ENCODE measurements around the gene NIN.

NIN gene

DNA sequence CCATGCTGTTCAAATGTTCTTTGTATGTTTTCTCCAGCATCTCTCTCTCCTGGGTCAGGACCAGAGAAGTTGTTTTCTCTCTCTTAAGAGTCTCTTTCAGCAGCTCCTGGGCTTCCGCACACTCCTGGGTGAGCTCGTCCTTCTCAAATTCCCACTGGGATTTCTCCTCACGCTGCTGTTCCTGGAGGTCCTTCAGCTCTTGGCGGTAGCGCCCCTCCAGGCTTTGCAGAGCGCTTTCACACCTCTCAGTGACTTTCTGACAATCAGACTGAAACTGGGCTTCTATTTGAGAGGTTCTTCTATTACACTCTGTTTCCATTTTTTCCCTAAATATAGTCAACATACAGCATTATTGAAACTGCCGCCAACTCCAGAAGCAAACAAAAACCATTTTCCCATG, 72.7 kb downstream of the NIN start:
- FAIRE-seq, result no peak

DNA sequence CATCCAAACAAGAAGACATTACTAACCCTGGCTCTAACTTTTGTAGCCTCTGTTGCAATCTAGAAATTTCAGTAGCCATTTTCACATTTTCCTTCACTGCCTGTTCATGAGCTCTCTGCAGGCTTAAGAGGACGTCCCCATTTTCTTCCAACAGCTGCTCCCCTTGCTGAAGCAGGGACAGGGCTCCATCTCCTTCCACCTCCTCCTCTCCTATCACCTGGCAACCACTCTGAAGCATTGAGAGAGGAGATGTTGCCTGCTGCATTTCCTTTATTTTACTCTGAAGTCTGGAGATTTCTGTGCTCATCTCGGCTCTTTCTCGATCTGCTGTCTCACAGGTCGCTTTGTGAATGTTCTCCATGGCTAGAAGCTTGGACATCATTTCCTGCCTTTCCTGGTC, 73.3 kb downstream of the NIN start:
- FAIRE-seq, result no peak

DNA sequence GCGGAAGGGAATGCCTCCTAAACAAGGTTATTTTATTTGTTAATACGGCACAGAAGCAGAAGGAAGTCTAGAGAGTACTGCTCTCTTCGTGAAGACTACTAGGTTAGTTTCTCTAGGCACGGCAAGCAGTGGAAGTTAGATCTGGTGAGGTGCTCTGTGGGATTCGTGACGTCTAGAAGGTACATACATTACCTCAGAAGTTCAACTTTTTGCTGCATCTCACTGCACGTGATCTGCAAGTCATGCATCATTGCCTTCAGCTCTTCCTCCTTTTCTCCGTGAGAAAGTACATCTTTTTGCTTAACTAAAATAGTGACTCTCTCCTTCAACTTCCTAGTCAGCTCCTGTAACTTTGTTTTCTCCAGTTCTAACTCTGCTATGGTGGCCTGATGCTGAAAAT, 74.7 kb downstream of the NIN start:
- no peak for FAIRE-seq

DNA sequence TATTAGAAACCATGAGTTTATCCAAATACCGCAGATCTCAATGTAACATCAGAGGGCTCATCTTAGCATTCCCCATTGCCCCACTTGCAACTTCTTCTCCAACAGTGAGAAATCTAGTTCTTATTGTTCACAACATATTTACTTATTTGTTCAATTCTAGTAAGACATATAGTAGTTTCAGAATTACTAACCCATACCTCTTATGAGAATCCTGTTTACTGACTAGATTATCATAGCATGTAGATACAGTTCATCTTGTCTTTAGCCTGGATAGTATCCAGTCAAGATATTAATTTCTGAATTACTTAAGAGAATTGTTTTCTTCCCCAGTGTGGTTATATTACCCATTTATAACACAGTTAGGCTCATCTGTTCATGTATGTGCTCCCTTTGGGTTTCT, 80.6 kb downstream of the NIN start:
- FAIRE-seq, result no peak

DNA sequence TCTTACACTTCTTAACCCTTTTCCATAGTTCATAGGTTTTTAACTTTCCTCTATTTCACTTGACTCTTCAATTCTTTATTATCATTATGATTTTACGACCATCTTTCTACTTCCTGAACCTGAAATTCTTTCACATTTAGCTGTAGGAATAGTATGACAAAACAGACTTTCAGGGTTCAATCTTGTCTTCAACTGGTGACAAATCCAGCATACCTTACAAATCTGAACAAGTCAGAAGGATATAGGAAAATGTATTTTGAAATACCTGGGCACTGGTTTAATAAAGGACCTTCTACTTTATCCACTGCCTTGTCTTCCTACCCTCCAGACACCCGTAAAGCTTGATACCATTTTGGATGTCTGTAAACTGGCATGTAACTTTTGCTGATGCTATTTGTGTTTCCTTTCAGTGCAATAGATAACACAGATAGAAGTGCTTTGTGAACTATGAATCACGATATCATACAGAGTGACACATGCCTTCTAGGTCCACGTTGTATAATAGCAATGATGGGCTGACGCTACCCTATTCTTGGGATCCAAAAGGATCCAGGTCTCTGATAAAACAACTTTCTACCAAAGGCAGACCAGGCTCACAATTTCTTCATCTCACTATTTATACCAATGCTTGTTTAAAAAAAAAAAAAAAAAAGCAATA, 85.4 kb downstream of the NIN start:
- FAIRE-seq, result no peak

DNA sequence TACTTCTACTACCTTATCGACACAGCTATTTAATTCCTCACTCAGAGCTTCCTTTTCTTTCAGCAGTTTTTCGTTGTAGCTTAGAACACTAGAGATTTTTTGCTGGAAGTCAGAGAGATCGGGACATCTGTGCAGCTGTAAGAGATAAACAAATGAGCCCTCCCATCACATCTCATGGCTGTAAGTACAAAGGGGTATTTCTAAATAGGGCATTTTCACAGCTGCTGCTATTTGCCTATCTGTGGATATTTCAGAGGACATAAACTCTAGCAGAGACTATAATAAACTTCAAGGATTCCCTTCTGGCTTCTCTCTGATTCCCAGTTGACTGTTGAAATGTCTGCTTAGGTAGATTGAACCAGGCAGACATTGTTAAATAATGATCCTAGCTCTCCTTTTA, 86.7 kb downstream of the NIN start:
- no peak for FAIRE-seq

DNA sequence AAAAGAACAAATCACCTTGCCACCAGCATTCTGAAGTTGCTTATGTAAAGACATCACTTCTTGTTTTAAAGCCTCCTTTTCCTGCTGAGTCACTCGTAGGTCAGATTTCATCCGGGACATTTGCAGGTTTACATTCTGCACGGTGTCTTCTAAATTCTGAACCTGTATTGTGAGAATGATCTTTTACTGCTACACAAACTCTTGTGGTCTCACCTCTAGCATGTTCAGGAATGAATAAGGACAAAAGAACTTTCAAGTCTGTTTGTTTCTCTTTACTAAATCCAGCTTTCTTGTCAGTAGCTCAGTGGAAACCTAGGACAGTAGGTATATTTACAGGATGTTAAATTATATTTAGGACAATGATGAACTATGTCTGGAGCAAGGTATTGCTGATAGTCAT, 89.4 kb downstream of the NIN start:
- no peak for FAIRE-seq

DNA sequence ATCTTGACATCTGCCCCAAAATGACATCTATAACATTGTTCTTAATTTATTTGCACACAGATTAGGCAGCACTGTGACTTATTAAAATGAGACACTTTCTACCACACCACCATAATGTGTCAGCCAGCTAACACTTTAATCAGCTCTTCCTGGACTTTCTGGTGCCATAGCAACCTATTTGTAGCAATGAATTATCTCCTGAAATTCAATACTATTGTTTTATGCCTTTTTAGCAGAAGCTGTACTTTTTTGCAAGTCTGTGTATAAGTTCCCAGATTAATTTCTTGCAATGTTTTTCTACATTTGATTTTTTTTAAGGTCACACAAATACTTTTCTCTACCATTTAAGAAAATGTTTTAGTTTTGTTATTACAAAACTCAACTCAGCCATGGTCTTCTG, 90.1 kb downstream of the NIN start:
- FAIRE-seq, result no peak

DNA sequence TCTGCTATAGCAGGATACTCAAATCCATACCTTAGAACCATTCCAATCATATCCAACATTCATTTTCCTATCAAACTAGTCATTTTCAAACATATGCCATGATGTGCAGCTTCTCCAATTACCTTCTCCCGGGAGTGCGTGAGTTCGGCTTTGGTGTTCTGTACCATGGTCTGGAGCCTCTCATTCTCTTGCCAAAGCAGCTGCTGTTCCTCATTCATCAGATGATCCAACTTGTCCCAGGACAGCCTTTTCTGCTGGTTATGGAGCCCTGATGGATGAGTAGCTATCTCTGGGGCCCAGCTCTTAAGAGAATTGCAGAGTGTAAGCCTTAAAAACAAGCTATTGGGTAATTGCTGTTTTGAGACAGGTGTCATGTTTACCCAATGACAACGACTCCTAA, 91.8 kb downstream of the NIN start:
- no peak for FAIRE-seq

DNA sequence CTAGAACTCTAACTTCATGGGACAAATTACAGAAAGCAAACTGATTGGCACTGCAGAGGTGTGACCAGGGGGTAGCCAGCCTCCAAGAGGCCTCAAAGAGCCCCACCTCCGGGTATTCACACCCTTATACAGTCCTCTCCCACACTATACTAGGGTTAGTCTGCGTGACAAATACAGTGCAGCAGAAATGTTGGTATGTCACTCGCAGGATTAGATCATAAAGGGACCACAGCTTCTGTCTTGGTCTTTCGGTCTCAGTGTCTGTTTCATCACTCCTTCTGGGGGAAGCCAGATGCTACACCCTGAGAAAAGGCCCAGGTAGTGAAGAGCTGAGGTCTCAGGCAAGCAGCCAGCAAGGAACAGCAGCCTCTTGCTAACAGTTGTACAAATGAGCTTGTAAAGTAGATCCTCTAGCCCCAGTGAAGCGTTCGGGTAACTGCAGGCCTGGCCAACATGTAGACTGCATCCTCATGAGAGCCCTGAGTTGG, 94.0 kb downstream of the NIN start:
- no peak for FAIRE-seq

DNA sequence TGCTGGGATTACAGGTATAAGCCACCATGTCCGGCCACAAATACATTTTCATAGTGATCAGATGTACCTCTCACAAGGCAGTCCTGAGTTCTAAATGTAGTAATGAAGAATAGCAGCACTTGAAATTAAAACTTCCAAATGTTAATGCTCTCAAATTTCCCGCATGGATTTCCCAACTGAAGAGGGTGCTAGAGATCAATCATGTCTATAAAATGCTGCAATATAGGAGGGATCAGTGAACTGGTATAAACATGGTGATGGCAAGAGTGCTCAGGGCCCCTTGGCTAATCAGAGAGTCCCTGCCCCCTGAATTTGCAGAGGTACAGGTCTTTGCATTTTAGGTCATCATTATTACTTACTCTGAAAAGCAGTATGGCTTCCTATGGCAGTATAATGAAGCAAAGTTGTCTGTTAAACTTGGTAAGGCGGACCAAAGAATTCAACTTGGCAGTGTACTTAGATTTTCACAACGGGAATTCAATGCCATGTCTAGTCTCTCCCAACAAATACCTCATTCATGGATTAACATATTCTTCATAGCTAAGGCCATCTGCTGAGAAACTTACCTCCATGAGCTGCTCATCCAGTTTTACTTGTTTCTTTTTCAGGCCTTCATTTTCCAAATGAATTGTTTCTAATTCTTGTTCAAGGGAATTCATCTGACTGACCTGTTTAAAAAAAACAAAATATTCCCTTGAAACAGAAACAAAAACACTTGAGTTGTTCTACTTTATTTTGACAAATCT, 95.8 kb downstream of the NIN start:
- no peak for FAIRE-seq

DNA sequence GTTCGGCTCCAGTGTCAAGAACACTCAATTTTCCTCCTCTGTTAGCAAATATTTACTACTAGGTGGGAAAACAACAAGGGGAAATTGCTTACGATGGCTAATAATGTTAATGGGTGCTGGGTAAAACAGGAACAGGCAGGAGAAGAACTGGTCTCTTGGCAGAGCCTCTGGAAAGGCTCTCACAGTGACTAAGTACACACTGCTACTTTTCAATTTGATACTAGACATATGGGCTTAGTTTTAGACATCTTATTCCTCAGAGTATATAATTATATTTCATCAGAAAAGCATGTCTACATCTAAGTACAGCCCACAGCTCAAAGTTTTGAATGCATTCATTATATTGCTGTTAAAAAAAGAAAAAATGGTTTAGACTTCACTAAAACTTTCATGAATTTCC, 97.5 kb downstream of the NIN start:
- no peak for FAIRE-seq

DNA sequence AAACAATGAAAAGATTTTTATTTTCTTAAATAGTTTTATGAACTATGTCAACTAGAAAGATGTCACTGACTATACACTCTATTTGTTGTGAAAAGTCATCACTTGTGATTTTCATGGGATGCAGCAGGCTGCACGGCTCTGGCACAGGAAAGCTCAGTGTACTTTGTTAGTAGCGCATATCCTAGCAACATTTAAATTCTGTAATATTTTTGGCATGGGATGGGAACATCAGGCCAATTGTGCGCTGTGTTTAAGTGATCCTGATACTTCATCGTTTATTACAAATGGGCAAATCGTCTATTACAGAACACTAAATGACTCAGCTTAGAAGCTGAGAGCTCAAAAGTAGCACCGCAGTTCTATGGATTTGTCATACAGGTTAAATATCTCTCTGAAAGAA, 102.1 kb downstream of the NIN start:
- FAIRE-seq, result no peak

DNA sequence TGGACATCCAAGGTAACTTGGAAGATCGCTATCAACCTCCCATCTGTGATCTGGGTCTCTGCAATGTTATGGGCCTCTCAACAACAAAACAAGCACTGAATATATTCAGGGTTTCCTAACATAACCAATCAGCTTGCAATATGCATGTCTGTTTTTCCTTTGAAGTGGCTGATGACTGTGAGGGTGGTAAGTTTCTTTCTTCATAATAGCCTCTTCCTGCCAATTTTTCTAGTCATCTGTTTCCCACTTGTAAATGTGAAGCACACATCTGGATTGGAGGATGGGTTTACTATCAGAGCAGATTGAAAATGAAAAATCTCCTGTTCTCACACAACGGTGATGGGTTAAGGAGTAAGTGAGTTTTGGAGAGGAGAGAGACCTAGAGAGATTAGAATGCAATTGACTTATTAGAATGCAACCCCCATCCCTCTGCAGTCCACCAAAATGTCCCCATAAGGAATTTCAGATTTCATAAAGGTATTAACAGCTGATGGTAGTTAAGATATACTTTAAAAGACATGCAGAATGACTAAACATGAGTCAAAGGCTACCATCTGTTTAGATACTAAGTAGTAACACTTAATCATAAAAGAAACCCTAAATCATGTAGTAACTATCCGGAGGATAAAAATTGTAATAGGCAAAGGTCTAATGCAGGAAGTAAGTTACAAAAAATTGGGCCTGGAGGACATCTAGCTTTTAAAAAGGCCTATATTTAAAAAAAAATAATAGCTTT, 104.4 kb downstream of the NIN start:
- FAIRE-seq, result no peak

DNA sequence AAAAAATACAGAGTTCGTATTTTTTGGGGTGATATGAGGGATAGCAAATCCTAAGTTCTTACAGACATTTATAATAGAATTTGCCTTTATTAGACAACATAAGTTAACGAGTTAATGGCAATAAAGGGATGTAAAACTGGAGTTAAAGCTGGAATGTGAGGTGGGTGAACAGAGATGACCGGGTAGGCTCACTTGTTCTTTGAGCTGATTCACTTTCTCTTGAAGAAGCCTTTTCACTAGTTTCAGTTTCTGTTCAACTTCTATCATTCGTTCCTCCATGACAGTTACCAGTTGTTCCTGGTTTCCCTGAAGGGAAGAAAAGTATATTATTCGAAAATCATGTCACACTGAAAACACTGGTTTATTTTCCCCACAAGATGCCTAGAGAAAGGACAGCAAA, 105.2 kb downstream of the NIN start:
- FAIRE-seq, result no peak

DNA sequence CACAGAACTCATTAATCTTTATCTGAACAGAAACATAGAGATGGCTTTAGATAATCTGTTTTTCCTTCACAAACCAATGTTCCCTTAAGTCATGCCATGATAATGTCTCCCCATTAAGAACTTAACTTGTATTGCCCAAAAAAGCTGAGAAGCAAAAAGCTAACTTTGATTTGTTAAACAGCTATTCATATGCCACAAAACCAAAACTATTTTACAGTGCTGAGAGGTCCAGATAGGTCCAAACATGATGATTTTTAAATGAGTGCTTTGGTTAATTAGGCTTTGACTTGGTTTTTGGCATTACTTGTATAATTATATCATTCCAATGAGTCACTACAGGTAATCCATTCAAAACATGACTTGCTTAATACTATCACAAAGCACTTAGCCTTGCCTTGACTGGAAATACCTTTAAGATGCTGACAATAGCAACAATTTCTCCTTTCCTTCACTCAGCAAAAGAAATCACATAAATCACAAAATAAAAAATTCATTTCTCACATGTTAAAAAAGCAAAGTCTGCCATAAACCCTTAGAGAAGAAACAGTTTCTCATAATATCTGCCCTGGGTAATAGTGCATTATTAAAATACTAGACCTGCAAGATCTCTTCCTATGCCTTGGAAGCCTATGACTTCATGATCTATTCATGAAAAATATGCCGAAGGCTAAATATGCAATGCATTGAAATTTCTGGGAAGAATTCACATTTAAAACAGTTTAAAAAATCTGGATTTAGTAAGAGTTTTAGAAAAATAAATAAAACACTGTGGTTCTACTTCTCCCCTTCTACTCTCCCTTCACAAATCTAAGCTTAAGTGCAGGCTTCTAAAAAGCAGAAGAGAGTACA, 110.8 kb downstream of the NIN start:
- no peak for FAIRE-seq

DNA sequence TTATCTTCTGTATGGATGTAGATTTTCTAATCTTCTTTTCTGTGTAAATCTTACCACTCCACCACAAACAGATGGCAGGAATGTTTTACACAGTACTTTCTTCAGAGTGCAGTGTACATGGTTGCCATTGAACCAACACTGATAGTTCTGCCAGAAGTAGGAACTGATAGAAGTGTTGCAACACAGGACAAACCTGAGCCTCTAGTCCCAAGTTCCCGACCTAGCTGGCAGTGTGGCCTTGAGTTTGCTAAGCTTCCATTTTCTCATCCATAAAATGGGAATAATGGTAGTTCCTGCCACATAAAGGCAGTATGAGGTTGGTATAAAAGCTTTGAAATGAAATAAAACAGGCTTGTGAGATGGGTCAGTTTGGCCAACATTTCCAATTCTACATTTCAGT, 112.0 kb downstream of the NIN start:
- no peak for FAIRE-seq

DNA sequence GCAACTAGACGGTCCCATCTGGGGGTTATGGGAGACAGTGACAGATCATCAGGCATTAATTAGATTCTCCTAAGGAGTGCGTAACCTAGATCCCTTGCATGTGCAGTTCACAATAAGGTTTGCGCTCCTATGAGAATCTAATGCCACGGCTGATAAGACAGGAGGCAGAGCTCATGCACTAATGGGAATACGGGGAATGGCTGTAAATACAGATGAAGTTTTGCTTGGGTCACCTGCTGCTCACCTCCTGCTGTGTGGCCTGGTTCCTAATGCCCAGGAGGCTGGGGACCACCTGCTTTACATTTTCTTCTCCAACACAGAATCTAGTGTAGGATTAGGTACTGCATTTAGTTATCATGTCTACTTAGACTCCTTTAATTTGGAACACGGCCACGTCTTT, 113.2 kb downstream of the NIN start:
- no peak for FAIRE-seq

DNA sequence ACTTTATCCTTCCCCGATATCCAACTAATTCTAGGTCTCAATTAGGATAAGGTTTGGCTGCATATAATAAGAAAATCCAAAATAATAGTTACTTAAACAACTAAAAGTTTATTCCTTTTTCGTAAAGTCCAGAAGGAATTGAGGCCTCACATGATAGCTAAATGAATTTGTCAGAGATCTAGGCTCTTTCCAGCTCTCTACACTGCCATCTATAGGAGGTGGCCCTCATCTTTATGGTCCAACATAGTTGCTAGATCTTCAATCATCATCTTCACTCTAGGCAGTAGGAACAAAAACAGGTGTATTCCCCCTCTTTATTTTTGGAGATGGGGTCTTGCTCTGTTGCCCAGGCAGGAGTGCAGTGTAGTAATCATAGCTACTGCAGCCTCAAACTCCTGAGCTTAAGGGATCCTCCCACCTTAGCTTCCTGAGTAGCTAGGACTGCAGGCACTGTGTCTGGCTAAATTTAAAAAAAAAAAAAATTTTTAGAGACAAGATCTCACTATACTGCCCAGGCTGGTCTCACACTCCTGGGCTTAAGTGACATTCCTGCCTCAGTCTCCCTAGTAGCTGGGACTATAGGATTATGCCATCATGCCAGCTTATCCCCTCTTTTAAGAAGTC, 116.4 kb downstream of the NIN start:
- peak; percentile 88 for FAIRE-seq

DNA sequence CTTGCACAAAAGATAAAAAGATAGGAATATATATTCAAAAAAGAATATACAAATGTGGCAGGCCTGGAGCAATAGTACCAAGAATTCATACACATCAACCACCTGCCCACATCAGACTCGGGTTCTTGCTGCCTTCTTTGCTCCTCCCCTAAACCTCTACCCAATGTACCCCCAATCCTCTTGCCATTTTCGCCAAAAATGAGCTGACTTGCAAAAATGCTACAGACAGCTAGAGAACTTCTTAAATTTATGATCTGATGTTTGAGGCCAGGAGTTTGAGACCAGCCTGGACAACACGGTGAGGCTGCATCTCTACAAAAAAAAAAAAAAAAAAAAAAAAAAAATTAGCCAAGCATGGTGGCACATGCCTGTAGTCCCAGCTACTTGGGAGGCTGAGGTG, 119.9 kb downstream of the NIN start:
- no peak for FAIRE-seq

DNA sequence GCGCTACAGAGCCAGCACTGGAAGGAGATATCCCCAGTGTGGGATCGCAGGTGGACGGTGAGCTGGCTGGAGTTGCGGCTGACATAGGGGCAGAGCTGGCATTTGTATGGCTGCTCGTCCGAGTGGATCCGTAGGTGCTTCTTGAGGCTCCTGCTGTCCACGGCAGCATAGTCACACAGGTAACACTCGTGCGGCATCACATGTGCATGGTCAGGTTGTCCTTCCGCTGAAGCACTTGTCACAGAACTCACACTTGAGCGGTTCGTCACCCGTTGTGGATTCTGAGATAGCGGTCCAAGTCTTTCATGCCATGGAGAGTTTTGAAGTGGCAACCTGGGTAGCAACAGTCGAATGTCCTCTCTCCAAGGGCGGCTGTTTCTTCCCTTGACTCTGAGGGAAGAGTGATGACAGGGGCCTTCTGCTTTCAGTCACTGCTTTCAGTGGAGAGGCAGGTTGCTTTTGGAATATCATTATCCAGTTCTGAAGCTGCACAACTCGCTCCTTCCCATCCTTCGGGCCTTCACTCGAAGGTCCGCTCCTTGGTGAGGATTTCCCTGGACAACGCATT, 125.9 kb downstream of the NIN start:
- no peak for FAIRE-seq

DNA sequence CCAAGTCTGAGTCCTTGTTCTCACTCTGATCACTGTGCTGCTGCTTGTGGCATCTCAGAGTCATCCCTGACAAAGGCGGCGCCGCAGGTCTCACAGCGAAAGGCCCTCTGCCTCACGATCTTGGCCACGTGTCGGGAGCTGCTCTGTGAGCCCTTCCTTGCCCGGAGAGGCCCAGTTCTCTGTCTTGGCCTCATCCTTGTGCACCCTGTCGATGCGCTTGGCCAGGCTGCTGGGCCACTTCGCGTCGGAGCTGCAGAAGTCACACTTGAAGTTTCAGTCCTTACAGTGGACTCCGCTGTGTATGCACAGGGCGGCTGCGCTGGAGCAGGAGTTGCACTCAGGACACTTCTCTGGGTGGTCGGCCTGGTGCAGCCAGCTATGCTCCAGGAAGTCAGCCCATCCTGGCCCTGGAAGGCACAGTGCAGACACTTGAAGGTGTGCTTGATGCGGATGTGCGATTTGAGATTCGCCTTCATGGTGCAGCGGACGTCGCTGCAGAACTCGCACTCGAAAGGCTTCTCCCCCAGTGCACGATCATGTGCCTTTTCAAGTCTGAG, 126.4 kb downstream of the NIN start:
- no peak for FAIRE-seq
